HepG2 (cell line): ENCODE results near the gene CORO7. TPM values are rescaled to one million over a fixed set of nuclear protein-coding genes. Genes with fewer than 3 reads are reported as not detected.

ENCODE experiments used
- ATAC-seq: fragments of 200-7000 bp; cut with Tn5 transposase; 3 replicates; pipeline ENCODE4 v1.9.1; 2020; ENCODE audit warnings: mild to moderate bottlenecking, moderate library complexity
- BruUV-seq: library from RNA; stranded (reverse); fragments of 400-500 nt; replicated peaks from 2 replicates; lab custom pipeline; 2021; lab: Mats Ljungman, UMichigan
- CTCF ChIA-PET: fragments of 300-600 bp; formaldehyde crosslinking; extraction: SDS; loops from one replicate; lab custom pipeline; 2021; ENCODE audit warnings: low total read pairs, inconsistent platforms, low intra/inter-chr PET ratio; lab: Yijun Ruan, JAX
- POLR2A ChIA-PET: fragments of 350-600 bp; sonication (Branson Sonifier 250); formaldehyde crosslinking; loops from one replicate; lab custom pipeline; 2020; ENCODE audit warnings: antibody characterized with exemption, inconsistent platforms; lab: Yijun Ruan, JAX
- DNase-seq: peaks from one replicate; pipeline ENCODE4 v3.0.0-alpha.2; 2015; ENCODE audit warnings: low spot score
- FAIRE-seq: peaks from 3 replicates; lab custom pipeline; 2011; peaks lifted over from hg19 to GRCh38; lab: Jason Lieb, UNC
- H2AFZ ChIP-seq: one replicate; pipeline ENCODE4 v1.6.1; 2011; ENCODE audit warnings: low read length, inconsistent platforms
- H3K27ac ChIP-seq: fragments of 300-600 bp; 3 replicates; pipeline ENCODE4 v1.8.0; 2011; ENCODE audit warnings: mixed run types, mild to moderate bottlenecking, mixed read lengths, low read length, inconsistent platforms; ENCODE audit not compliant: insufficient read depth; ENCODE audit errors: extremely low read length
- H3K27me3 ChIP-seq, 2 experiments: fragments of 200-600 bp in 1 of 2; 2 replicates in 1 of 2; 3 replicates in 1 of 2; pipeline versions ENCODE4 v1.6.0 to v1.8.0; 2011; ENCODE audit warnings: low read length in 2 of 2, mild to moderate bottlenecking in 2 of 2, moderate library complexity in 2 of 2, inconsistent platforms in 1 of 2; ENCODE audit not compliant: insufficient read depth in 2 of 2, control insufficient read depth in 1 of 2
- H3K36me3 ChIP-seq, 2 experiments: fragments of 200-600 bp in 1 of 2; replicated peaks in 1 of 2; 2 replicates in 1 of 2; 3 replicates in 1 of 2; pipeline versions ENCODE4 v1.5.1 to v1.8.0; 2011; ENCODE audit warnings: low read length in 2 of 2, inconsistent platforms in 1 of 2; ENCODE audit not compliant: insufficient read depth in 2 of 2, control insufficient read depth in 1 of 2
- H3K4me1 ChIP-seq: 2 replicates; pipeline ENCODE4 v1.5.1; 2012; ENCODE audit warnings: low read length, inconsistent platforms; ENCODE audit not compliant: insufficient read depth
- H3K4me2 ChIP-seq: 2 replicates; pipeline ENCODE4 v1.6.0; 2011; ENCODE audit warnings: low read depth, low read length, inconsistent platforms
- H3K4me3 ChIP-seq, 3 experiments: fragments of 200-600 bp in 1 of 3; sonication (generic), shearing (Covaris generic) in 1 of 3; replicated peaks in 1 of 3; 2 replicates each; pipeline ENCODE4 v1.5.1; 2011 to 2016; ENCODE audit warnings: low read length in 3 of 3, inconsistent platforms in 2 of 3, low read depth in 2 of 3, mild to moderate bottlenecking in 2 of 3, control low read depth in 1 of 3, mixed read lengths in 1 of 3; ENCODE audit not compliant: insufficient read depth in 1 of 3
- H3K79me2 ChIP-seq: one replicate; pipeline ENCODE4 v1.6.1; 2011; ENCODE audit warnings: low read length, inconsistent platforms; ENCODE audit not compliant: insufficient read depth
- H3K9ac ChIP-seq: 2 replicates; pipeline ENCODE4 v1.6.0; 2011; ENCODE audit warnings: mild to moderate bottlenecking, low read depth, low read length, inconsistent platforms; ENCODE audit not compliant: insufficient read depth
- H3K9me3 ChIP-seq: 2 replicates; pipeline ENCODE4 v1.5.1; 2012; ENCODE audit warnings: mild to moderate bottlenecking, low read length
- H4K20me1 ChIP-seq: 2 replicates; pipeline ENCODE4 v1.6.0; 2011; ENCODE audit warnings: inconsistent platforms, mild to moderate bottlenecking, low read length, moderate library complexity; ENCODE audit not compliant: insufficient read depth
- ADNP ChIP-seq: sonication (generic); formaldehyde crosslinking; IDR thresholded peaks from 2 replicates; pipeline ENCODE4 v1.4.0; 2020; ENCODE audit warnings: missing genetic modification reagents
- DRAP1 ChIP-seq: IDR thresholded peaks from 2 replicates; pipeline ENCODE4 v1.6.1; 2016; ENCODE audit warnings: missing genetic modification reagents, missing compliant biosample characterization
- GABPB1 ChIP-seq: IDR thresholded peaks from 2 replicates; pipeline ENCODE4 v1.6.1; 2016; ENCODE audit warnings: mild to moderate bottlenecking, missing genetic modification reagents, moderate library complexity, missing compliant biosample characterization
- LCORL ChIP-seq, 2 experiments: fragments of 450-650 bp in 1 of 2; sonication (generic) in 1 of 2; formaldehyde crosslinking in 1 of 2; IDR thresholded peaks; 2 replicates each; pipeline versions ENCODE4 v1.5.0 to v1.6.1; 2017 to 2020; ENCODE audit warnings: antibody characterized with exemption in 1 of 2, missing genetic modification reagents in 1 of 2
- MAFF ChIP-seq: IDR thresholded peaks from 2 replicates; pipeline ENCODE4 v1.6.1; 2011; ENCODE audit warnings: low read depth, low read length, improper control_type of control experiment
- MLXIP ChIP-seq: sonication (generic); formaldehyde crosslinking; IDR thresholded peaks from 2 replicates; pipeline ENCODE4 v1.9.0; 2021; ENCODE audit warnings: missing genetic modification reagents, borderline replicate concordance
- MTERF4 ChIP-seq: sonication (generic); formaldehyde crosslinking; IDR thresholded peaks from 2 replicates; pipeline ENCODE4 v1.8.0; 2023; ENCODE audit warnings: mild to moderate bottlenecking, missing genetic modification reagents
- NR2F1 ChIP-seq, 2 experiments: fragments of 450-650 bp in 1 of 2; formaldehyde crosslinking in 1 of 2; IDR thresholded peaks; 2 replicates each; pipeline versions ENCODE4 v1.5.0 to v1.6.1; 2016 to 2020; ENCODE audit warnings: mild to moderate bottlenecking in 1 of 2, missing compliant biosample characterization in 1 of 2, missing genetic modification reagents in 1 of 2, moderate library complexity in 1 of 2
- SOX13 ChIP-seq, 3 experiments: fragments of 450-650 bp in 1 of 3; sonication (generic) in 1 of 3; formaldehyde crosslinking in 1 of 3; IDR thresholded peaks in 2 of 3; conservative IDR thresholded peaks in 1 of 3; 2 replicates each; pipeline versions ENCODE4 v1.5.0 to v1.6.1; 2016 to 2020; ENCODE audit warnings: antibody characterized with exemption in 1 of 3, mild to moderate bottlenecking in 1 of 3, missing compliant biosample characterization in 1 of 3, missing genetic modification reagents in 1 of 3, moderate library complexity in 1 of 3
- YEATS2 ChIP-seq: sonication (generic); formaldehyde crosslinking; IDR thresholded peaks from 2 replicates; pipeline ENCODE4 v1.4.0; 2020; ENCODE audit warnings: missing genetic modification reagents, borderline replicate concordance
- ZNF224 ChIP-seq: sonication (generic); formaldehyde crosslinking; IDR thresholded peaks from 2 replicates; pipeline ENCODE4 v1.5.0; 2020; ENCODE audit warnings: mild to moderate bottlenecking, missing genetic modification reagents
- ZNF44 ChIP-seq: sonication (generic); formaldehyde crosslinking; IDR thresholded peaks from 2 replicates; pipeline ENCODE4 v1.5.1; 2020; ENCODE audit warnings: mild to moderate bottlenecking, missing genetic modification reagents
- ZNF501 ChIP-seq: sonication (generic); formaldehyde crosslinking; IDR thresholded peaks from 2 replicates; pipeline ENCODE4 v1.5.1; 2020; ENCODE audit warnings: mild to moderate bottlenecking, moderate library complexity, missing genetic modification reagents
- ZNF510 ChIP-seq: sonication (generic); formaldehyde crosslinking; IDR thresholded peaks from 2 replicates; pipeline ENCODE4 v1.4.0; 2020; ENCODE audit warnings: low read depth, mild to moderate bottlenecking, missing genetic modification reagents
- ZNF530 ChIP-seq: sonication (generic); formaldehyde crosslinking; IDR thresholded peaks from 2 replicates; pipeline ENCODE4 v1.5.0; 2020; ENCODE audit warnings: low read depth, mild to moderate bottlenecking, missing genetic modification reagents
- ZNF546 ChIP-seq: sonication (generic); formaldehyde crosslinking; conservative IDR thresholded peaks from 2 replicates; pipeline ENCODE4 v1.8.1; 2023; ENCODE audit warnings: mild to moderate bottlenecking, missing genetic modification reagents
- ZNF777 ChIP-seq: sonication (generic); formaldehyde crosslinking; IDR thresholded peaks from 2 replicates; pipeline ENCODE4 v1.4.0; 2020; ENCODE audit warnings: missing genetic modification reagents
- WGBS: methylation state at CpG from one replicate; pipeline ENCODE4 v1.1.6; 2017; ENCODE audit warnings: low lambda C conversion rate; 5-methylcytosine and 5-hydroxymethylcytosine counted together
- in situ Hi-C: cut with HindIII; loops from 2 replicates; pipeline ENCODE4 v1.10.0; 2017; ENCODE audit warnings: low pct_unique_long_range_greater_than_20kb; ENCODE audit not compliant: extremely low pct_ligation_motif_present
- intact Hi-C: fragments of 100-400 bp; cut with micrococcal nuclease; formaldehyde crosslinking; loops from one replicate; pipeline ENCODE4 v1.10.0; 2022; ENCODE audit not compliant: unreplicated experiment
- polyA plus RNA-seq, 8 experiments: library from polyadenylated mRNA; depleted of rRNA in 3 of 8; stranded (reverse) in 7 of 8; unstranded in 1 of 8; fragments of >200 nt; fragmentation: Illumina TruSeq in 4 of 8; extraction: Trizol in 4 of 8; gene quantifications; 2 replicates each; pipeline versions ENCODE4 v1.2.1 to v1.2.3, GENCODE V29; 2011 to 2016; ENCODE audit warnings: low read depth in 4 of 8, missing spikeins in 1 of 8, mixed read lengths in 1 of 8; ENCODE audit not compliant: insufficient read depth in 1 of 8
- total RNA-seq, 5 experiments: library from RNA; depleted of rRNA; stranded (reverse); fragments of >200 nt; fragmentation: Illumina TruSeq; extraction: Trizol; gene quantifications; 2 replicates each; pipeline ENCODE4 v1.2.3, GENCODE V29; 2016; ENCODE audit warnings: low read depth in 1 of 5

Gene CORO7
- total and polyA plus RNA-seq, 2 of the 13 experiments (the other 11 are each of a cell fraction or from before 2014, with no cell fraction given) = 9.9 to 14.3 TPM

- TF ChIP-seq MLXIP = no peak
- 0 out of 2 replicates have a peak, but pooled peaks have one; percentile 42 for TF ChIP-seq ZNF501 (CRISPR knock-in tag)
- no peak; the same call in 1 of the 2 replicates for TF ChIP-seq GABPB1
- no peak for TF ChIP-seq ZNF530 (CRISPR knock-in tag)
- no peak for TF ChIP-seq YEATS2
- no peak for TF ChIP-seq ZNF224 (CRISPR knock-in tag)
- TF ChIP-seq LCORL (IDR thresholded peaks at IDR 0.05) = no peak
- TF ChIP-seq LCORL (CRISPR knock-in tag; IDR thresholded peaks at IDR 0.05) = peak; percentile 52; the same call in 1 of the 2 replicates
Observed at GRCh38 chr16:4367393-4367856, 49.0 kb downstream of the CORO7 start (continued).

GRCh38 chr16:4366016-4366415 is 50.4 kb downstream of the CORO7 start:
- ATAC-seq = no peak
- CTCF ChIA-PET = no interaction called here
- H3K27ac ChIP-seq = peak overlapping the region; percentile 62
- H3K36me3 ChIP-seq = peaks cover 0 to 1% of the 10 kb centered on the region in 2 experiments; a peak in 1 of 5 replicates
- in situ Hi-C loops (no loop called here), intact Hi-C loops (no loop called here)
- no peaks in the 10 kb centered on the region for H3K79me2 ChIP-seq
- FAIRE-seq = no peak
- POLR2A ChIA-PET = interaction anchor here (0.6 kb wide), 1 partner anchor 51 kb away, joined by 3 read pairs; no protein-coding TSS in a partner anchor
- H3K4me2 ChIP-seq = no peak overlapping the region
- peaks cover 49% of the 10 kb centered on the region for H3K4me1 ChIP-seq
- no peak overlapping the region for H2AFZ ChIP-seq
- no peaks in the 10 kb centered on the region for H3K9me3 ChIP-seq
- H3K9ac ChIP-seq = no peak overlapping the region
- H3K4me3 ChIP-seq = no peak overlapping the region
- 92% methylated on average over 9 of the region's 13 CpGs for WGBS
- no TSS peak for BruUV-seq
- no peak for DNase-seq
- H3K27me3 ChIP-seq = no peaks in the 10 kb centered on the region
- no peaks in the 10 kb centered on the region for H4K20me1 ChIP-seq
- TF ChIP-seq ZNF510 (CRISPR knock-in tag) (no peak), ADNP (no peak), DRAP1 (CRISPR knock-in tag) (no peak), ZNF546 (CRISPR knock-in tag) (no peak), ZNF777 (CRISPR knock-in tag) (no peak), MTERF4 (CRISPR knock-in tag) (no peak), SOX13 (IDR thresholded peaks at IDR 0.05) (no peak), SOX13 (CRISPR knock-in tag; conservative IDR thresholded peaks at IDR 0.05 in 1 of 2, IDR thresholded peaks at IDR 0.05 in 1 of 2) (no peak), MAFF (no peak), NR2F1 (CRISPR knock-in tag; IDR thresholded peaks at IDR 0.05) (no peak), ZNF44 (CRISPR knock-in tag) (no peak)
